C4-2B (cell line): Measurements from ENCODE around the gene TNIP2.

Experiments
- H3K27ac ChIP-seq: fragments of 450-650 bp; 2 replicates; pipeline ENCODE4 v1.5.1; 2017
- ZFX ChIP-seq: fragments of 450-650 bp; IDR thresholded peaks from 2 replicates; pipeline ENCODE4 v1.6.1; 2017
- TF ChIP-seq, protein P1 (sequence below): fragments of 450-650 bp; conservative IDR thresholded peaks from 2 replicates; pipeline ENCODE4 v1.5.1; 2017; ENCODE audit warnings: mild to moderate bottlenecking

Gene TNIP2

DNA sequence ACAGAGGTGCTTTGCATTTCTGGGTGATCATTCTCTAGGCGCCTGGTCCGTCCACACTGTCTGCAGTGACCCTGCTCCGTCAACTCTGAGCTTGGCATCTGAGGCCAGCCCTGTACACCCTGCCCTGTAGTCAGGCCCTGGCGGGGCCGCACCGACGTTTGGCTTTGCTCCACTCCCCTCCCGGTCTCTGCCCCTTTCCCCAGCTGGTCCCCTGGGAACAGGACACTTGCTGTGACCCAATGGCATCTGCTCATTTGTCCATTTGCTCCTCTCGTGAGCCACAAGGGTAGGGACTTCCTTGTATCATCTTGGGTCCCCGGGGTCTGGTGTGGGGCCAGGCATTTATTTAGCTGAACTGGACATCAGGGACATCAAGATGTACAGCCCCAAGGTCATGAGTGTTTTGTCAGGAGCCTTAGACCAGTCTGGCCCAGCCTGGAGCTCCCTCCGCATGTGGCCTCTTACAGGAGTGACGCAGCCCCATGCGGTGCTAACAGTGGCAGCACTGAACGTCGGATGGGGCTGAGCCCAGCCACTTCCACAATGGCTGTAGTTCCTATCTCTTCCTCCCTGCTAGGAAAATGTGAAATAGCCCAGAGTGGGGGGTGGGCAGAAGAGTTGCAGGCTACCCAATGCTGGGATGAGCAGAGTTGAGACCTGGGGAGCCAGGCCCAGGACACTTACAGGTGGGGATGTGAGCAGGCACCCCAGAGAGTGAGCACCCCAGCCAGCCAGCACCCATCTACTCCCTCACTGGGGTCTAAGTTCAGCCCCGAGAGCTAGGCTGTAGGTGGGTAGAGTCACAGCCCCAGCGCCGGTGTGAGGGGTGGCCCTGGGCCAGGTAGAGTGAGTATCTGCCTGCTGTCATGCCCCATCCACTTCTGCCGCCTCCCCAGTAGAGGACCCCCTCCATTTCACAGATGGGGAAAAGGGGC lies 34.7 kb upstream of the TNIP2 start:
- TF ChIP-seq, protein P1, sequence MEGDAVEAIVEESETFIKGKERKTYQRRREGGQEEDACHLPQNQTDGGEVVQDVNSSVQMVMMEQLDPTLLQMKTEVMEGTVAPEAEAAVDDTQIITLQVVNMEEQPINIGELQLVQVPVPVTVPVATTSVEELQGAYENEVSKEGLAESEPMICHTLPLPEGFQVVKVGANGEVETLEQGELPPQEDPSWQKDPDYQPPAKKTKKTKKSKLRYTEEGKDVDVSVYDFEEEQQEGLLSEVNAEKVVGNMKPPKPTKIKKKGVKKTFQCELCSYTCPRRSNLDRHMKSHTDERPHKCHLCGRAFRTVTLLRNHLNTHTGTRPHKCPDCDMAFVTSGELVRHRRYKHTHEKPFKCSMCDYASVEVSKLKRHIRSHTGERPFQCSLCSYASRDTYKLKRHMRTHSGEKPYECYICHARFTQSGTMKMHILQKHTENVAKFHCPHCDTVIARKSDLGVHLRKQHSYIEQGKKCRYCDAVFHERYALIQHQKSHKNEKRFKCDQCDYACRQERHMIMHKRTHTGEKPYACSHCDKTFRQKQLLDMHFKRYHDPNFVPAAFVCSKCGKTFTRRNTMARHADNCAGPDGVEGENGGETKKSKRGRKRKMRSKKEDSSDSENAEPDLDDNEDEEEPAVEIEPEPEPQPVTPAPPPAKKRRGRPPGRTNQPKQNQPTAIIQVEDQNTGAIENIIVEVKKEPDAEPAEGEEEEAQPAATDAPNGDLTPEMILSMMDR: no peak
- no peak for TF ChIP-seq ZFX
- no peak overlapping the region; the same call in 1 of the 2 replicates for H3K27ac ChIP-seq

- no peak for TF ChIP-seq ZFX
- TF ChIP-seq, protein P1: no peak
Measured at GRCh38 chr4:2789793-2790582, 33.9 kb upstream of the TNIP2 start.

GRCh38 chr4:2789351-2789750 lies 33.2 kb upstream of the TNIP2 start:
- TF ChIP-seq ZFX: no peak
- TF ChIP-seq, protein P1: no peak
- H3K27ac ChIP-seq: no peak overlapping the region

More at GRCh38 chr4:2789793-2790582, 33.9 kb upstream of the TNIP2 start:
- H3K27ac ChIP-seq: no peak overlapping the region

GRCh38 chr4:2788532-2789103 lies 32.5 kb upstream of the TNIP2 start:
- no peak for TF ChIP-seq ZFX
- TF ChIP-seq, protein P1: no peak
- H3K27ac ChIP-seq: no peak overlapping the region

DNA sequence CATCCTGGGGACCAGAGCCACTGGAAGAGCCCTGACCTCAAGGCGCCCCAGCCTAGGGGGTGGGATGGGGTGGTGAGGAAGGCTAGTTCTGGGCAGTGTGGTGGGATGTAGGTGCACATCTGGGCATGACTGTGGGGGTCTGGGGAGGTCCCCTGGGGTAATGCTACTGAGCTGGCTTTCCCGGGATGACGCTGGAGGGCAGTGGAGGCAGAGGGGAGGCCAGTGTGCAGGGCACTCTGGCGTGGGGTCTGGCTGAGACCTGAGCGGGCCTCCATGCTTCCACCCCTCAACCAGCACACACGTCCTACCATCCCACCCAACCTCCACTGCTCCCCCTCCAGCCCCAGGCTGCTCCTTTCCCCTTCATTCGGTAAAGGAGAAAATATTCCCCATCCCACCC lies 32.0 kb upstream of the TNIP2 start:
- H3K27ac ChIP-seq: no peak overlapping the region
- TF ChIP-seq ZFX: no peak
- TF ChIP-seq, protein P1: no peak

GRCh38 chr4:2787230-2788100 lies 31.3 kb upstream of the TNIP2 start:
- H3K27ac ChIP-seq: no peak overlapping the region
- TF ChIP-seq, protein P1: no peak
